GM12874 (cell line): ENCODE results near the gene PRPS1L1.

ENCODE experiments used
- TF ChIP-seq, protein P1 (sequence below): IDR thresholded peaks from 2 replicates; pipeline ENCODE4 v1.5.1; 2011; ENCODE audit warnings: low read depth, mild to moderate bottlenecking, control low read depth, low read length, moderate library complexity; ENCODE audit not compliant: insufficient read depth

Gene PRPS1L1

DNA sequence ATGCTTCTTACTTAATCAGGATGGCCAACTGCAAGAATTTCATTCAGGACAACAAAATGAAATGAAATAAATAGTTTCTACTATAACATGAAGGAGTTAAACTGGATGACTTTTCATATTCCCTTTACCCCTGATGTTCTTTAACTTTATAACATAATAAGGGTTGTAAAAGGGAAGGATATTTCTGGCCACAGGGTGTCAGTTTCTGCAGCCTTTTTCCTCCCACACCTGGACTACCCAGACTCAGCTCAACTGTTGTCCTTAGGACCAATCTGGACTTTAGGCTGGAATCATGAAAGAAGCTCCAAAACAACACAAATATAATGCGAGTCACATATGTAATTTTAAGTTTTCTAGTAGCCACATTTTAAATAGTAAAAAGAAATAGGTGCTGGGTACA lies 43.4 kb downstream of the PRPS1L1 start:
- TF ChIP-seq, protein P1, sequence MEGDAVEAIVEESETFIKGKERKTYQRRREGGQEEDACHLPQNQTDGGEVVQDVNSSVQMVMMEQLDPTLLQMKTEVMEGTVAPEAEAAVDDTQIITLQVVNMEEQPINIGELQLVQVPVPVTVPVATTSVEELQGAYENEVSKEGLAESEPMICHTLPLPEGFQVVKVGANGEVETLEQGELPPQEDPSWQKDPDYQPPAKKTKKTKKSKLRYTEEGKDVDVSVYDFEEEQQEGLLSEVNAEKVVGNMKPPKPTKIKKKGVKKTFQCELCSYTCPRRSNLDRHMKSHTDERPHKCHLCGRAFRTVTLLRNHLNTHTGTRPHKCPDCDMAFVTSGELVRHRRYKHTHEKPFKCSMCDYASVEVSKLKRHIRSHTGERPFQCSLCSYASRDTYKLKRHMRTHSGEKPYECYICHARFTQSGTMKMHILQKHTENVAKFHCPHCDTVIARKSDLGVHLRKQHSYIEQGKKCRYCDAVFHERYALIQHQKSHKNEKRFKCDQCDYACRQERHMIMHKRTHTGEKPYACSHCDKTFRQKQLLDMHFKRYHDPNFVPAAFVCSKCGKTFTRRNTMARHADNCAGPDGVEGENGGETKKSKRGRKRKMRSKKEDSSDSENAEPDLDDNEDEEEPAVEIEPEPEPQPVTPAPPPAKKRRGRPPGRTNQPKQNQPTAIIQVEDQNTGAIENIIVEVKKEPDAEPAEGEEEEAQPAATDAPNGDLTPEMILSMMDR = no peak

DNA sequence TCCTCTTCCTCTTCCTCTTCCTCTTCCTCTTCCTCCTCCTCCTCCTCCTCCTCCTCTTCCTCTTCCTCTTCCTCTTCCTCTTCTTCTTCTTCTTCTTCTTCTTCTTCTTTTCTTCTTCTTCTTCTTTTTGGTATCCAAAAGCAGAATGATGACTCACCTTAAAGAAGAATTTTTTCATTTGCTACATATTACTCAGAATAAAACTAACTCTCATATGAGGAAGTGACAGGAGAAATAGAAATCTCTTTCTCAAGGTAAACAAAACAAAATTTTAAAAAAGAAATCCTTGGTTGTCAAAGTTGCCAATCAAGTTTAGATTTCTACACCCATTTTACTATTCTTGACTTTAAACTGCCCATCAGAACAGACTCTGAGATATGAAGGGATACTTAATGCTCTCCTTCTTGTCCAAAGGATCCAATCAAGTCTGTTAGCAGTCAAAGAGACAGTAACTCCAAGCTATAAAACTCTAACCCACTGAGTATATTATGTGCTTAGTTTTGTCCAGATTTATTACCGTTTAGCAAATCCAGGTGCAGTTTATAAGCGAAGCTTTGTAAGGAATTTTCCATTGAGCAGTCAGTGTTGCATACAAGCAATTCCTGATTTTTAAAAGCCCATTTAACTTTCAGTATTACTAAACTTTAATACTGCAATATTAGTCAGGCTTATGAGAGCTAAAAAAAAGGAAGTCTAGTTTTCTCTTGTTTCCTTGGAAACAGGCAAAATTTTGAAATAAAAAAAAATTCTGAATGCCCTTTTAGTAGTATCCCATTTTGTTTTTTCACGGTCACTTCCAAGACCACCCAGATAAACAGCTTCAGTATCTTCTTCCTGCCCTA lies 44.2 kb downstream of the PRPS1L1 start:
- TF ChIP-seq, protein P1 = no peak

DNA sequence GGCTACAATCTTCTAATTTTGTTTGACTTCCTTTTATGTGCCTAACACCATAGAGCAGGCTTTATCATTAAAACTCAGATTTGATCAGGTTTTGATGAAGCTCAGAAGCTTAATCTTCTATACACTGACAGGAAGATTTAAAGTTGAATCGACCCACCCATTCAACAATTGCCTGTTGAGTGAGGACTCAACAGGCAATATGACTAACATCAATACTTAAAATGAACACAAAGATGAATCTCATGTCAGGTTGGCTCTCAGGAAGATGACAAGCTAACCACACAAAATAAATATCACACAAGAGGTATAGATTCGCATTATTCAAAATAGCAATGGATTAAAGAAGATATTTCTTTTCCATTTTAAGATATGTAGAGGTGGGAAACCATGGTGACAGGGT lies 50.7 kb downstream of the PRPS1L1 start:
- TF ChIP-seq, protein P1 = no peak
